A549 (cell line): ENCODE results near the gene CCDC71. TPM values are rescaled to one million over a fixed set of nuclear protein-coding genes. Genes with fewer than 3 reads are reported as not detected.

Experiments used
- ATAC-seq, 2 experiments: fragments of 200-7000 bp in 1 of 2; fragments of >200 bp in 1 of 2; cut with Nextera tagmentation in 1 of 2; cut with Tn5 transposase in 1 of 2; 3 replicates each; pipeline versions ENCODE4 v1.8.0 to v1.9.1; 2018 to 2020; ENCODE audit warnings: mild to moderate bottlenecking in 1 of 2, moderate library complexity in 1 of 2
- CTCF ChIA-PET: fragments of 300-600 bp; sonication (Branson Sonifier 250); formaldehyde crosslinking; extraction: SDS; loops from one replicate; lab custom pipeline; 2021; ENCODE audit warnings: antibody characterized with exemption, inconsistent platforms; lab: Yijun Ruan, JAX
- POLR2A ChIA-PET: fragments of 350-600 bp; formaldehyde crosslinking; extraction: SDS; loops from one replicate; lab custom pipeline; 2021; ENCODE audit warnings: antibody characterized with exemption, inconsistent platforms; lab: Yijun Ruan, JAX
- DNase-seq, 2 experiments: peaks; one replicate each; pipeline versions ENCODE4 v3.0.0 to v3.0.0-alpha.2; 2011 to 2016; ENCODE audit warnings: low read depth in 1 of 2, low spot score in 1 of 2
- FAIRE-seq: peaks from 2 replicates; lab custom pipeline; 2011; peaks lifted over from hg19 to GRCh38; lab: Jason Lieb, UNC
- H3K27ac ChIP-seq, 2 experiments: fragments of >200 bp; sonication (Bioruptor Twin); formaldehyde crosslinking; 3 replicates each; pipeline ENCODE4 v1.5.1; 2016 to 2017
- H3K4me1 ChIP-seq: fragments of >200 bp; sonication (Bioruptor Twin); formaldehyde crosslinking; 3 replicates; pipeline ENCODE4 v1.6.1; 2016
- H3K4me2 ChIP-seq: fragments of >200 bp; sonication (Bioruptor Twin); formaldehyde crosslinking; 3 replicates; pipeline ENCODE4 v1.6.1; 2016
- H3K4me3 ChIP-seq: fragments of >200 bp; sonication (Bioruptor Twin); formaldehyde crosslinking; 3 replicates; pipeline ENCODE4 v1.5.1; 2016
- H3K9me3 ChIP-seq: fragments of >200 bp; sonication (Bioruptor Twin); formaldehyde crosslinking; 3 replicates; pipeline ENCODE4 v1.6.1; 2016
- ATOH8 ChIP-seq: fragments of 250-450 bp; sonication (Bioruptor Pico); IDR thresholded peaks from 2 replicates; pipeline ENCODE4 v1.5.0; 2020; ENCODE audit warnings: low read depth, mild to moderate bottlenecking, moderate library complexity
- BCL3 ChIP-seq: fragments of >200 bp; sonication (Bioruptor Twin); formaldehyde crosslinking; IDR thresholded peaks from 3 replicates; pipeline ENCODE4 v1.6.1; 2016
- BHLHE40 ChIP-seq: IDR thresholded peaks from 2 replicates; pipeline ENCODE4 v1.6.1; 2012; ENCODE audit warnings: low read depth, low read length, inconsistent platforms
- CHD4 ChIP-seq: fragments of 200-600 bp; sonication (generic); IDR thresholded peaks from 2 replicates; pipeline ENCODE4 v1.6.1; 2016; ENCODE audit warnings: antibody characterized with exemption, mild to moderate bottlenecking, borderline replicate concordance
- E2F6 ChIP-seq: IDR thresholded peaks from 2 replicates; pipeline ENCODE4 v1.6.1; 2012; ENCODE audit warnings: low read depth, borderline replicate concordance
- FOSL2 ChIP-seq, 2 experiments: fragments of 450-650 bp in 1 of 2; fragments of >200 bp in 1 of 2; sonication (Bioruptor Twin) in 1 of 2; formaldehyde crosslinking; IDR thresholded peaks; 2 replicates each; pipeline versions ENCODE4 v1.5.0 to v1.6.1; 2016 to 2020; ENCODE audit warnings: mild to moderate bottlenecking in 1 of 2, moderate library complexity in 1 of 2
- HES2 ChIP-seq: fragments of >200 bp; sonication (Bioruptor Twin); formaldehyde crosslinking; IDR thresholded peaks from 2 replicates; pipeline ENCODE4 v1.6.1; 2016
- HEYL ChIP-seq: fragments of 250-450 bp; sonication (Bioruptor Pico); IDR thresholded peaks from 2 replicates; pipeline ENCODE4 v1.8.0; 2021; ENCODE audit warnings: mild to moderate bottlenecking, moderate library complexity
- HOXB13 ChIP-seq: fragments of 250-450 bp; sonication (Bioruptor Pico); IDR thresholded peaks from 2 replicates; pipeline ENCODE4 v1.5.0; 2020; ENCODE audit warnings: low read depth, mild to moderate bottlenecking, moderate library complexity
- HOXB5 ChIP-seq: fragments of 250-450 bp; sonication (Bioruptor Pico); IDR thresholded peaks from 2 replicates; pipeline ENCODE4 v1.5.0; 2020; ENCODE audit warnings: mild to moderate bottlenecking, moderate library complexity
- JUN ChIP-seq, 2 experiments: fragments of >200 bp; sonication (Bioruptor Twin); formaldehyde crosslinking; IDR thresholded peaks; 2 replicates in 1 of 2; 3 replicates in 1 of 2; pipeline ENCODE4 v1.6.1; 2016 to 2017
- JUNB ChIP-seq: fragments of >200 bp; sonication (Bioruptor Twin); formaldehyde crosslinking; IDR thresholded peaks from 2 replicates; pipeline ENCODE4 v1.6.1; 2016
- MAX ChIP-seq: IDR thresholded peaks from 2 replicates; pipeline ENCODE4 v1.6.1; 2012
- NFE2L2 ChIP-seq: fragments of 150-350 bp; conservative IDR thresholded peaks from 2 replicates; pipeline ENCODE4 v1.6.1; 2014; ENCODE audit warnings: low read length
- NPAS2 ChIP-seq: fragments of 250-450 bp; sonication (Bioruptor Pico); IDR thresholded peaks from 2 replicates; pipeline ENCODE4 v1.8.0; 2022; ENCODE audit warnings: mild to moderate bottlenecking, moderate library complexity, borderline replicate concordance
- PBX3 ChIP-seq: IDR thresholded peaks from 2 replicates; pipeline ENCODE4 v1.6.1; 2012
- PHF8 ChIP-seq: fragments of 200-600 bp; sonication (generic); IDR thresholded peaks from 2 replicates; pipeline ENCODE4 v1.6.1; 2016; ENCODE audit warnings: low read depth, mild to moderate bottlenecking, antibody characterized with exemption, moderate library complexity, borderline replicate concordance
- RAD21 ChIP-seq, 2 experiments: fragments of >200 bp in 1 of 2; sonication (Bioruptor Twin) in 1 of 2; formaldehyde crosslinking in 1 of 2; IDR thresholded peaks in 1 of 2; conservative IDR thresholded peaks in 1 of 2; 2 replicates in 1 of 2; 3 replicates in 1 of 2; pipeline ENCODE4 v1.6.1; 2012 to 2018; ENCODE audit warnings: inconsistent platforms in 1 of 2
- RARB ChIP-seq: fragments of 250-450 bp; sonication (Bioruptor Pico); IDR thresholded peaks from 2 replicates; pipeline ENCODE4 v1.8.0; 2021; ENCODE audit warnings: mild to moderate bottlenecking, moderate library complexity
- RCOR1 ChIP-seq: fragments of 150-350 bp; IDR thresholded peaks from 2 replicates; pipeline ENCODE4 v1.6.1; 2014; ENCODE audit warnings: antibody characterized with exemption, low read length, low read depth
- RFX5 ChIP-seq: fragments of 450-650 bp; IDR thresholded peaks from 2 replicates; pipeline ENCODE4 v1.7.1; 2014; ENCODE audit warnings: antibody characterized with exemption, mild to moderate bottlenecking, moderate library complexity
- RNF2 ChIP-seq: fragments of 200-600 bp; sonication (generic); IDR thresholded peaks from 2 replicates; pipeline ENCODE4 v1.6.1; 2016; ENCODE audit warnings: low read depth, mild to moderate bottlenecking, antibody characterized with exemption, moderate library complexity, borderline replicate concordance
- SMC3 ChIP-seq: fragments of >200 bp; sonication (Bioruptor Twin); formaldehyde crosslinking; IDR thresholded peaks from 3 replicates; pipeline ENCODE4 v1.6.1; 2018; ENCODE audit warnings: inconsistent platforms
- ZSCAN20 ChIP-seq: fragments of 250-450 bp; sonication (Bioruptor Pico); IDR thresholded peaks from 2 replicates; pipeline ENCODE4 v1.8.0; 2022; ENCODE audit warnings: mild to moderate bottlenecking, moderate library complexity
- WGBS: methylation state at CpG from one replicate; pipeline ENCODE4 v1.1.6; 2017; ENCODE audit errors: missing lambda C conversion rate; 5-methylcytosine and 5-hydroxymethylcytosine counted together
- polyA plus RNA-seq, 4 experiments: library from polyadenylated mRNA; depleted of rRNA in 3 of 4; stranded (reverse); fragments of >200 nt; fragmentation: RNase III in 1 of 4; extraction: RNeasy Plus Mini Kit Qiagen cat#74134 plus additional on column Dnase treatment in 1 of 4; gene quantifications; 2 replicates in 3 of 4; 3 replicates in 1 of 4; pipeline ENCODE4 v1.2.3, GENCODE V29; 2011 to 2017

CCDC71 gene
- polyA plus RNA-seq, 2 of the 4 experiments (the other 2 are of a cell fraction): 9.6 to 13.4 TPM

GRCh38 chr3:49163609-49164008 lies 2.5 kb downstream of the CCDC71 start:
- ChIA-PET POLR2A (no interaction called here), CTCF (interaction anchor here (0.6 to 1.6 kb wide), 2 partner anchors 22 to 30 kb away, joined by 3 to 7 read pairs; no protein-coding TSS in a partner anchor)
- WGBS: 96% methylated on average over 8 of the region's 8 CpGs
- Histone ChIP-seq H3K27ac (no peak overlapping the region), H3K4me1 (peaks cover 12% of the 10 kb centered on the region; the same call in 2 of the 3 replicates), H3K9me3 (peaks cover 9% of the 10 kb centered on the region), H3K4me2 (no peak overlapping the region), H3K4me3 (no peak overlapping the region)
- TF ChIP-seq BCL3 (no peak), NPAS2 (CRISPR knock-in tag) (no peak), RCOR1 (no peak), JUN (IDR thresholded peaks at IDR 0.05) (no peak), RNF2 (no peak), RARB (CRISPR knock-in tag) (no peak), MAX (no peak), JUNB (no peak), HOXB13 (CRISPR knock-in tag) (no peak), RAD21 (conservative IDR thresholded peaks at IDR 0.05 in 1 of 2, IDR thresholded peaks at IDR 0.05 in 1 of 2) (no peak), PHF8 (no peak), ZSCAN20 (CRISPR knock-in tag) (no peak), HOXB5 (CRISPR knock-in tag) (no peak), BHLHE40 (no peak), ATOH8 (CRISPR knock-in tag) (no peak), PBX3 (no peak)
- no peak for ATAC-seq
- no peak for FAIRE-seq
- DNase-seq: no peak

GRCh38 chr3:49162751-49163419 lies 3.2 kb downstream of the CCDC71 start:
- H3K4me1 ChIP-seq: peaks cover 12% of the 10 kb centered on the region; the same call in 2 of the 3 replicates
- H3K27ac ChIP-seq: no peak overlapping the region
- WGBS: 98% methylated on average over 10 of the region's 21 CpGs
- ATAC-seq (no peak), DNase-seq (no peak), FAIRE-seq (no peak)
- H3K4me3 ChIP-seq: no peak overlapping the region
- H3K4me2 ChIP-seq: no peak overlapping the region
- no peak for TF ChIP-seq RFX5
- no peak for TF ChIP-seq HES2
- no peak for TF ChIP-seq RCOR1
- no peak for TF ChIP-seq SMC3
- TF ChIP-seq RAD21 (conservative IDR thresholded peaks at IDR 0.05 in 1 of 2, IDR thresholded peaks at IDR 0.05 in 1 of 2): no peak
- TF ChIP-seq CHD4: no peak
- no peak for TF ChIP-seq E2F6
- TF ChIP-seq MAX: no peak
- TF ChIP-seq RNF2: no peak
- TF ChIP-seq NFE2L2: no peak
- no peak for TF ChIP-seq FOSL2 (IDR thresholded peaks at IDR 0.05)
- no peak for TF ChIP-seq FOSL2 (CRISPR knock-in tag; IDR thresholded peaks at IDR 0.05)
- TF ChIP-seq HEYL (CRISPR knock-in tag): no peak
- POLR2A ChIA-PET: no interaction called here
- CTCF ChIA-PET: interaction anchor here (1.6 kb wide), 2 partner anchors 8 to 29 kb away, joined by 3 to 8 read pairs; partner anchors contain the start of gene KLHDC8B
- H3K9me3 ChIP-seq: peaks cover 9% of the 10 kb centered on the region
